ENCODE results near the gene SCAF11. TPM values are rescaled to one million over a fixed set of nuclear protein-coding genes. Genes with fewer than 3 reads are reported as not detected.
"Not testable (repeated sequence)": the region's sequence is repeated elsewhere in the genome, so short reads cannot be mapped to it uniquely, and the experiment has no call there.

SCAF11 gene
- total RNA-seq, 1 donor from 2014 or later, result 107 TPM

DNA sequence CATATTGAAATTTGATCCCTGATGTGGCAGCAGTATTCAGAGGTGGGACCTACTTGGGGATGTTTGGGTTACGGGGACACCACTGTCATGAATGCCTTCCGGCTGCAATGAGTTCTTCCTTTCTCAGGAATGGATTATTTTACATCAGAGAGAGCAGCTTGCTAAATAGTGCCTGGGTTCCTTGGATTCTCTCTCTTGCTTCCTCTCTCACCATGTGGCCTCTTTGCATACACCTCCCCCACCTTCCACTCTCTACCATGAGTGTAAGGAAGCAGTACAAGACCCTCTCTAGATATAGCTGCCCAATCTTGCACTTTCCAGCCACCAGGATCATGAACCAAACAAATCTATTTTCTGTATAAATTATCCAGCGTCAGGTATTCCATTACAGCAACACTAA, 15.4 kb upstream of the SCAF11 start:
- TF ChIP-seq, protein P1, sequence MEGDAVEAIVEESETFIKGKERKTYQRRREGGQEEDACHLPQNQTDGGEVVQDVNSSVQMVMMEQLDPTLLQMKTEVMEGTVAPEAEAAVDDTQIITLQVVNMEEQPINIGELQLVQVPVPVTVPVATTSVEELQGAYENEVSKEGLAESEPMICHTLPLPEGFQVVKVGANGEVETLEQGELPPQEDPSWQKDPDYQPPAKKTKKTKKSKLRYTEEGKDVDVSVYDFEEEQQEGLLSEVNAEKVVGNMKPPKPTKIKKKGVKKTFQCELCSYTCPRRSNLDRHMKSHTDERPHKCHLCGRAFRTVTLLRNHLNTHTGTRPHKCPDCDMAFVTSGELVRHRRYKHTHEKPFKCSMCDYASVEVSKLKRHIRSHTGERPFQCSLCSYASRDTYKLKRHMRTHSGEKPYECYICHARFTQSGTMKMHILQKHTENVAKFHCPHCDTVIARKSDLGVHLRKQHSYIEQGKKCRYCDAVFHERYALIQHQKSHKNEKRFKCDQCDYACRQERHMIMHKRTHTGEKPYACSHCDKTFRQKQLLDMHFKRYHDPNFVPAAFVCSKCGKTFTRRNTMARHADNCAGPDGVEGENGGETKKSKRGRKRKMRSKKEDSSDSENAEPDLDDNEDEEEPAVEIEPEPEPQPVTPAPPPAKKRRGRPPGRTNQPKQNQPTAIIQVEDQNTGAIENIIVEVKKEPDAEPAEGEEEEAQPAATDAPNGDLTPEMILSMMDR (conservative IDR thresholded peaks at IDR 0.05), result no peak
- Mint-ChIP-seq H3K36me3 (no peaks in the 10 kb centered on the region), H3K27ac (no peak overlapping the region), H3K4me3 (no peak overlapping the region), H3K9me3 (no peaks in the 10 kb centered on the region), H3K27me3 (no peaks in the 10 kb centered on the region), H3K4me1 (ENCODE audit: unreplicated experiment) (no peaks in the 10 kb centered on the region)
- no peak for DNase-seq (ENCODE audit: extremely low spot score, unreplicated experiment)

- no peak overlapping the region for H3K27ac Mint-ChIP-seq
- no peak overlapping the region for H3K4me3 Mint-ChIP-seq
- H3K27me3 Mint-ChIP-seq, result no peaks in the 10 kb centered on the region
- TF ChIP-seq, protein P1 (conservative IDR thresholded peaks at IDR 0.05), result peak; percentile 44
- no peaks in the 10 kb centered on the region for H3K4me1 Mint-ChIP-seq (ENCODE audit: unreplicated experiment)
- no peaks in the 10 kb centered on the region for H3K36me3 Mint-ChIP-seq
- H3K9me3 Mint-ChIP-seq, result no peaks in the 10 kb centered on the region
- no peak for DNase-seq (ENCODE audit: extremely low spot score, unreplicated experiment)
These were observed 14.9 kb upstream of the SCAF11 start for GRCh38 chr12:46005151-46005797.

- DNase-seq (ENCODE audit: extremely low spot score, unreplicated experiment), result no peak
- H3K4me1 Mint-ChIP-seq (ENCODE audit: unreplicated experiment), result no peaks in the 10 kb centered on the region
- H3K4me3 Mint-ChIP-seq, result no peak overlapping the region
- H3K36me3 Mint-ChIP-seq, result no peaks in the 10 kb centered on the region
- H3K27ac Mint-ChIP-seq, result no peak overlapping the region
- no peaks in the 10 kb centered on the region for H3K9me3 Mint-ChIP-seq
- TF ChIP-seq, protein P1 (conservative IDR thresholded peaks at IDR 0.05), result no peak
- H3K27me3 Mint-ChIP-seq, result no peaks in the 10 kb centered on the region
These were observed 14.3 kb upstream of the SCAF11 start for GRCh38 chr12:46004715-46005114.

DNA sequence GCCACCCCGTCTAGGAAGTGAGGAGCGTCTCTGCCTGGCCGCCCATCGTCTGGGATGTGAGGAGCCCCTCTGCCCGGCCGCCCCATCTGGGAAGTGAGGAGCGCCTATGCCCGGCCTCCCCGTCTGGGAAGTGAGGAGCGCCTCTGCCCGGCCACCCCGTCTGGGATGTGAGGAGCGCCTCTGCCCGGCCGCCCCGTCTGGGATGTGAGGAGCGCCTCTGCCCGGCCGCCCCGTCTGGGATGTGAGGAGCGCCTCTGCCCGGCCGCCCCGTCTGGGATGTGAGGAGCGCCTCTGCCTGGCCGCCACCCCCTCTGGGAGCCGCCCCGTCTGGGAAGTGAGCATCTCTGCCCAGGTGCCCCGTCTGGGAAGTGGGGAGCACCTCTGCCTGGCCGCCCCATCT, 9.7 kb upstream of the SCAF11 start:
- H3K9me3 Mint-ChIP-seq; DNase-seq (ENCODE audit: extremely low spot score, unreplicated experiment); H3K36me3 Mint-ChIP-seq; H3K4me3 Mint-ChIP-seq; H3K27me3 Mint-ChIP-seq; H3K27ac Mint-ChIP-seq; H3K4me1 Mint-ChIP-seq (ENCODE audit: unreplicated experiment): not testable (repeated sequence)

DNA sequence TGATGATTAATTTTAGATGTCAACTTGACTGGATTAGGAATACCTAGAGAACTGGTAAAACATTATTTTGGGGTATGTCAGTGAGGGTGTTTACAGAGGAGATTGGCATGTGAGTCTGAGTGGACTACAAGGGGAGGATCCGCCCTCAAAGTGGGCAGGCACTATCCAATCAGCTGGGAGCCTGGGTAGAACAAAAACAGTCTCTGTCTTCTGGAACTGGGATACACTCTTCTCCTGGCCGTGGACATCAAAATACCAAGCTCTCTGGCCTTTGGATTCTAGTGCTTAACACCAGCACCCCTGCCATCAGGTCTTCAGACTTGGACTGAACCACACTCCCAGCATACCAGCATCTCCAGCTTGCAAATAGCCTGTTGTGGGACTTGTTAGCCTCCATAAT, 4.4 kb upstream of the SCAF11 start:
- Mint-ChIP-seq H3K27ac (no peak overlapping the region), H3K4me1 (ENCODE audit: unreplicated experiment) (peaks cover 15% of the 10 kb centered on the region), H3K36me3 (peaks cover 4% of the 10 kb centered on the region), H3K4me3 (no peak overlapping the region), H3K27me3 (peaks cover 4% of the 10 kb centered on the region), H3K9me3 (no peaks in the 10 kb centered on the region)
- DNase-seq (ENCODE audit: extremely low spot score, unreplicated experiment), result no peak
- TF ChIP-seq, protein P1 (conservative IDR thresholded peaks at IDR 0.05), result no peak

DNA sequence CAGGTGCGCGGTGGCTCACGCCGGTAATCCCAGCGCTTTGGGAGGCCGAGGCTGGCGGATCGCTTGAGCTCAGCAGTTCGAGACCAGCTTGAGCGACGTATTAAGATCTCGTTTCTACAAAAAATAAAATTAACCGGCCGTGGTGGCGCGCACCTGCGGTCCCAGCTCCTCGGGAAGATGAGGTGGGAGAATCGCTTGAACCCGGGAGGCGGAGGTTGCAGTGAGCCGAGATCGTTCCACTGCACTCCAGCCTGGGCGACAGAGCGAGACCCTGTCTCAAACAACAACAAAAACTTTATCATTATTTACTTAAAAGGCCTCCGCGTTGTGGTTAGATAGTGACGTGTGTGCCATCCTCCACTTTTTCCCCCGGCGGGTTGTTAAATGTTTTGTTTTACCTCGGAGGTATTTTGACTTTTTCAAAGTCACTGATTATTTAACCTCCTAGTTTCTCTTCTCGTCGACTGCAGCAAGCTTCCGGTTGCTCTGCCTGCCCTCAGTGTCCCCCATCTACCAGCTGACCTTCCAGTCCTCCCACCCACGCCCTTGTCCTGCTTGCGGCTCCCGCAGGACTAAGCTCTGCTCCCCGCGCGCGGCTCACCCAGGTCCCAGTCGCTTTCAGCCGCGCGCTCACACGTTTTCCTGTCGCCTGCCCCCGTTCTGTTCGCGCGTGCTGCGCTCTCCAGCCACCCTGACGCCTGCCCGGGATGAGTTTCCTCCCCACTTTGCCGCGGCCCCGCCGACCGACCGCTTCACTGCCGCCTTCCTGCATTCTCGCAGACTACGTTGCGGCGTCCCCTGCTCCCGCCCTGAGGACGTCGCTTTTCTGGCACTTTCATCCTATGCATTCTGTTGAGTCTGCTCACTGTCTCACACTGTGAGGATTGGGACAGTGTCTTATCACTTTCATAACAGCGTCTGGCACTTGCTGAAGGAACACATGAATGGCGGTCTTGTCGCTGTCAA, 1.2 kb upstream of the SCAF11 start:
- Mint-ChIP-seq H3K27ac (peak overlapping the region; percentile 99), H3K36me3 (peaks cover 8% of the 10 kb centered on the region), H3K27me3 (peaks cover 4% of the 10 kb centered on the region), H3K4me1 (ENCODE audit: unreplicated experiment) (peaks cover 37% of the 10 kb centered on the region), H3K4me3 (peak overlapping the region; percentile 96), H3K9me3 (peaks cover 3% of the 10 kb centered on the region)
- TF ChIP-seq, protein P1 (conservative IDR thresholded peaks at IDR 0.05), result no peak
- DNase-seq (ENCODE audit: extremely low spot score, unreplicated experiment), result peak; percentile 77
